H9 (cell line): ENCODE results near the gene COLQ. TPM values are rescaled to one million over a fixed set of nuclear protein-coding genes. Genes with fewer than 3 reads are reported as not detected.

ENCODE experiments used
- DNase-seq: peaks from one replicate; pipeline ENCODE4 v3.0.0-alpha.2; 2017
- H2AFZ ChIP-seq: one replicate; pipeline ENCODE4 v1.6.1; 2013; ENCODE audit warnings: mild to moderate bottlenecking, low read length, control low read depth, moderate library complexity
- H2AK5ac ChIP-seq: 2 replicates; pipeline ENCODE4 v1.6.1; 2013; ENCODE audit warnings: low read length, control low read depth, mixed read lengths; ENCODE audit not compliant: insufficient read length
- H2BK120ac ChIP-seq: one replicate; pipeline ENCODE4 v1.6.1; 2013; ENCODE audit warnings: low read depth, mild to moderate bottlenecking, low read length, control low read depth, inconsistent platforms; ENCODE audit not compliant: poor library complexity, severe bottlenecking
- H2BK12ac ChIP-seq: 2 replicates; pipeline ENCODE4 v1.6.1; 2013; ENCODE audit warnings: low read length, control low read depth, mixed read lengths, low read depth; ENCODE audit not compliant: insufficient read length
- H2BK15ac ChIP-seq: 2 replicates; pipeline ENCODE4 v1.6.1; 2013; ENCODE audit warnings: low read depth, low read length, control low read depth
- H2BK20ac ChIP-seq: one replicate; pipeline ENCODE4 v1.6.1; 2013; ENCODE audit warnings: low read depth, mild to moderate bottlenecking, low read length, control low read depth, inconsistent platforms; ENCODE audit not compliant: poor library complexity, severe bottlenecking
- H2BK5ac ChIP-seq: 2 replicates; pipeline ENCODE4 v1.6.1; 2013; ENCODE audit warnings: low read length, control low read depth, mixed read lengths; ENCODE audit not compliant: insufficient read length
- H3K14ac ChIP-seq: 2 replicates; pipeline ENCODE4 v1.6.1; 2013; ENCODE audit warnings: low read length, control low read depth; ENCODE audit not compliant: insufficient read depth
- H3K18ac ChIP-seq: 2 replicates; pipeline ENCODE4 v1.6.1; 2013; ENCODE audit warnings: low read depth, mild to moderate bottlenecking, mixed read lengths, low read length, control low read depth; ENCODE audit not compliant: insufficient read length
- H3K23ac ChIP-seq: 2 replicates; pipeline ENCODE4 v1.6.1; 2013; ENCODE audit warnings: low read length, control low read depth, mixed read lengths, low read depth; ENCODE audit not compliant: insufficient read length
- H3K23me2 ChIP-seq: 2 replicates; pipeline ENCODE4 v1.6.1; 2013; ENCODE audit warnings: low read depth, mild to moderate bottlenecking, mixed read lengths, low read length, control low read depth; ENCODE audit not compliant: insufficient read length, poor library complexity, severe bottlenecking
- H3K27ac ChIP-seq: 2 replicates; pipeline ENCODE4 v1.5.1; 2013; ENCODE audit warnings: low read length, control low read depth, mixed read lengths, low read depth; ENCODE audit not compliant: insufficient read length
- H3K27me3 ChIP-seq: 2 replicates; pipeline ENCODE4 v1.6.1; 2013; ENCODE audit warnings: low read length, control low read depth, inconsistent platforms; ENCODE audit not compliant: insufficient read depth
- H3K4ac ChIP-seq: 2 replicates; pipeline ENCODE4 v1.6.1; 2013; ENCODE audit warnings: low read depth, mild to moderate bottlenecking, control low read depth, inconsistent platforms, low read length, moderate library complexity
- H3K4me1 ChIP-seq: 2 replicates; pipeline ENCODE4 v1.6.1; 2013; ENCODE audit warnings: low read length, control low read depth, inconsistent platforms; ENCODE audit not compliant: insufficient read depth
- H3K4me2 ChIP-seq: 2 replicates; pipeline ENCODE4 v1.6.1; 2013; ENCODE audit warnings: low read length, control low read depth, mixed read lengths; ENCODE audit not compliant: insufficient read length, insufficient read depth
- H3K56ac ChIP-seq: 2 replicates; pipeline ENCODE4 v1.6.1; 2013; ENCODE audit warnings: low read depth, mild to moderate bottlenecking, mixed read lengths, low read length, control low read depth; ENCODE audit not compliant: insufficient read length
- H3K79me1 ChIP-seq: 2 replicates; pipeline ENCODE4 v1.6.1; 2013; ENCODE audit warnings: low read depth, mild to moderate bottlenecking, moderate library complexity, low read length, control low read depth, inconsistent platforms; ENCODE audit not compliant: insufficient read depth, poor library complexity, severe bottlenecking
- H3K79me2 ChIP-seq: 2 replicates; pipeline ENCODE4 v1.6.1; 2013; ENCODE audit warnings: low read length, control low read depth, inconsistent platforms; ENCODE audit not compliant: insufficient read depth
- H3K9ac ChIP-seq: 2 replicates; pipeline ENCODE4 v1.6.1; 2013; ENCODE audit warnings: low read length, control low read depth, mixed read lengths; ENCODE audit not compliant: insufficient read length; ENCODE audit errors: extremely low read depth
- H3K9me3 ChIP-seq: one replicate; pipeline ENCODE4 v1.6.1; 2013; ENCODE audit warnings: low read depth, low read length, inconsistent platforms; ENCODE audit not compliant: control insufficient read depth
- H3T11ph ChIP-seq: one replicate; pipeline ENCODE4 v1.6.1; 2013; ENCODE audit warnings: mild to moderate bottlenecking, low read length, control low read depth, inconsistent platforms
- H4K20me1 ChIP-seq: one replicate; pipeline ENCODE4 v1.6.1; 2013; ENCODE audit not compliant: control insufficient read depth, insufficient read length, insufficient read depth
- H4K5ac ChIP-seq: 2 replicates; pipeline ENCODE4 v1.6.1; 2013; ENCODE audit warnings: low read depth, mild to moderate bottlenecking, mixed read lengths, low read length, control low read depth; ENCODE audit not compliant: insufficient read length
- H4K8ac ChIP-seq: replicated peaks from 2 replicates; pipeline ENCODE4 v1.6.1; 2013; ENCODE audit warnings: low read length, control low read depth, mixed read lengths, low read depth; ENCODE audit not compliant: insufficient read length
- H4K91ac ChIP-seq: 2 replicates; pipeline ENCODE4 v1.6.1; 2013; ENCODE audit warnings: low read depth, mild to moderate bottlenecking, moderate library complexity, mixed read lengths, low read length, control low read depth; ENCODE audit not compliant: insufficient read length
- H3K27ac Mint-ChIP-seq, 3 experiments: 2 replicates in 2 of 3; 3 replicates in 1 of 3; pipeline ENCODE4 v1.8.0; 2020 to 2021; ENCODE audit warnings: mixed read lengths in 3 of 3, mild to moderate bottlenecking in 1 of 3, moderate library complexity in 1 of 3
- H3K27me3 Mint-ChIP-seq: 2 replicates; pipeline ENCODE4 v1.8.0; 2021; ENCODE audit warnings: low read depth, mild to moderate bottlenecking, moderate library complexity, mixed read lengths
- H3K36me3 Mint-ChIP-seq, 3 experiments: 2 replicates in 2 of 3; 3 replicates in 1 of 3; pipeline ENCODE4 v1.8.0; 2020 to 2021; ENCODE audit warnings: low read depth in 3 of 3, mixed read lengths in 3 of 3; ENCODE audit not compliant: insufficient read depth in 1 of 3
- H3K4me1 Mint-ChIP-seq, 2 experiments: 2 replicates each; pipeline ENCODE4 v1.8.0; 2020; ENCODE audit warnings: mixed read lengths in 2 of 2
- H3K4me3 Mint-ChIP-seq, 2 experiments: 2 replicates in 1 of 2; 3 replicates in 1 of 2; pipeline ENCODE4 v1.8.0; 2020 to 2021; ENCODE audit warnings: mild to moderate bottlenecking in 2 of 2, mixed read lengths in 2 of 2, moderate library complexity in 1 of 2
- H3K9me3 Mint-ChIP-seq, 2 experiments: 2 replicates in 1 of 2; 3 replicates in 1 of 2; pipeline ENCODE4 v1.8.0; 2020; ENCODE audit warnings: mild to moderate bottlenecking in 2 of 2, mixed read lengths in 2 of 2, moderate library complexity in 1 of 2
- WGBS: extraction: QIAGEN DNeasy Blood & Tissue Kit; methylation state at CpG from one replicate; pipeline ENCODE4 v1.1.7; 2013; ENCODE audit warnings: missing lambda C conversion rate, low lambda C conversion rate, mixed read lengths; ENCODE audit not compliant: insufficient read length; ENCODE audit errors: extremely low coverage; 5-methylcytosine and 5-hydroxymethylcytosine counted together
- total RNA-seq: library from RNA; stranded (reverse); gene quantifications from 2 replicates; pipeline ENCODE4 v1.2.1, GENCODE V29; 2021
- TF ChIP-seq, protein P1 (sequence below): fragments of 200-600 bp; sonication (generic); conservative IDR thresholded peaks from 3 replicates; pipeline ENCODE4 v1.8.0; 2021; ENCODE audit warnings: antibody characterized with exemption, mild to moderate bottlenecking

Gene COLQ
- total RNA-seq, 1 experiment from 2014 or later: 0.61 TPM

DNA sequence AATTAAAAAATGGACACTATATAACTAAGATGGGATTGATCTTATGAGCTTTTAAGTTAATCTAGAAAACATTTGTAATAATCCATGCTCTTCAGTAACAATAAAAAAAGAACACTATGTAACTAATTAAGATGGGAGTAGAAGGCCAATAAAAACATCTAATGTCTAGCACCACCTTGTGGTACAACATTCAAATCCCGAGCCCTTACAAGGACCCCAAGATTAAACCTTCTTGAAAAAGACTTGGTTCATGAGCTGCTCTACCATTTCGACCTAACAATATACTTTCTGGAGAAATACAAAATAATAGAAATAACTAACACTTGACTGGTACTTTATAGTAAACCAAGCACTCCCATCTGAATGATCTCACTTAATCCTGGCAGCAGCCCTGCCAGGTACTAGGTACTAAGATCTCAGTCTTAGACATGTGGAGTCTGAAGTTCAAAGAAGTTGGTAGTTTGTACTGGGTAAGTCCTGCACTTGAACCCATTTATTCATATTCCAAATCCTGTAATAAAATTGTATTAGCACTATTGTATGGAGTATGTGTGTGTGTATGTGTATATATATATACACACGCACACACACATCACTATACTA lies 116.0 kb downstream of the COLQ start:
- H3K23me2 ChIP-seq: no peaks in the 10 kb centered on the region
- H4K5ac ChIP-seq: no peak overlapping the region
- no peak overlapping the region for H3K56ac ChIP-seq
- no peak overlapping the region for H3K4me2 ChIP-seq
- no peak overlapping the region for H4K8ac ChIP-seq
- peaks cover 2 to 10% (median 4%) of the 10 kb centered on the region in 3 experiments; a peak in 5 of 7 replicates for H3K36me3 Mint-ChIP-seq
- H2BK20ac ChIP-seq: no peak overlapping the region
- H2BK5ac ChIP-seq: no peak overlapping the region
- no peak overlapping the region for H3K4me3 Mint-ChIP-seq
- no peaks in the 10 kb centered on the region for H3K27me3 Mint-ChIP-seq
- no peak overlapping the region for H2BK12ac ChIP-seq
- H3K27ac ChIP-seq: no peak overlapping the region
- no peak for DNase-seq
- no peak overlapping the region for H3K14ac ChIP-seq
- no peaks in the 10 kb centered on the region for H3K79me2 ChIP-seq
- H4K91ac ChIP-seq: no peak overlapping the region
- TF ChIP-seq, protein P1, sequence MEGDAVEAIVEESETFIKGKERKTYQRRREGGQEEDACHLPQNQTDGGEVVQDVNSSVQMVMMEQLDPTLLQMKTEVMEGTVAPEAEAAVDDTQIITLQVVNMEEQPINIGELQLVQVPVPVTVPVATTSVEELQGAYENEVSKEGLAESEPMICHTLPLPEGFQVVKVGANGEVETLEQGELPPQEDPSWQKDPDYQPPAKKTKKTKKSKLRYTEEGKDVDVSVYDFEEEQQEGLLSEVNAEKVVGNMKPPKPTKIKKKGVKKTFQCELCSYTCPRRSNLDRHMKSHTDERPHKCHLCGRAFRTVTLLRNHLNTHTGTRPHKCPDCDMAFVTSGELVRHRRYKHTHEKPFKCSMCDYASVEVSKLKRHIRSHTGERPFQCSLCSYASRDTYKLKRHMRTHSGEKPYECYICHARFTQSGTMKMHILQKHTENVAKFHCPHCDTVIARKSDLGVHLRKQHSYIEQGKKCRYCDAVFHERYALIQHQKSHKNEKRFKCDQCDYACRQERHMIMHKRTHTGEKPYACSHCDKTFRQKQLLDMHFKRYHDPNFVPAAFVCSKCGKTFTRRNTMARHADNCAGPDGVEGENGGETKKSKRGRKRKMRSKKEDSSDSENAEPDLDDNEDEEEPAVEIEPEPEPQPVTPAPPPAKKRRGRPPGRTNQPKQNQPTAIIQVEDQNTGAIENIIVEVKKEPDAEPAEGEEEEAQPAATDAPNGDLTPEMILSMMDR: peak; percentile 80
- no peak overlapping the region for H3K9ac ChIP-seq
- no peak overlapping the region for H3K4ac ChIP-seq
- no peak overlapping the region for H2BK15ac ChIP-seq
- no peak overlapping the region for H3K18ac ChIP-seq
- no CpG with 5 or more reads among the region's 3 CpGs for WGBS
- H3K4me1 ChIP-seq: no peaks in the 10 kb centered on the region
- no peak overlapping the region for H3K27ac Mint-ChIP-seq
- H3K79me1 ChIP-seq: no peaks in the 10 kb centered on the region
- H3K9me3 Mint-ChIP-seq: no peaks in the 10 kb centered on the region
- no peaks in the 10 kb centered on the region for H3K27me3 ChIP-seq
- H2AFZ ChIP-seq: no peak overlapping the region
- H3K23ac ChIP-seq: no peak overlapping the region
- H2BK120ac ChIP-seq: no peak overlapping the region
- H3K4me1 Mint-ChIP-seq: no peaks in the 10 kb centered on the region
- H4K20me1 ChIP-seq: no peaks in the 10 kb centered on the region
- H3K9me3 ChIP-seq: no peaks in the 10 kb centered on the region
- no peak overlapping the region for H3T11ph ChIP-seq
- H2AK5ac ChIP-seq: no peak overlapping the region
